ENCODE data around the gene NAT14. TPM values are rescaled to one million over a fixed set of nuclear protein-coding genes. Genes with fewer than 3 reads are reported as not detected.

NAT14 gene
- total and polyA plus RNA-seq, 2 donors (not counting 3 experiments of a cell fraction or from before 2014, with no cell fraction given) = 39.1 to 44.7 TPM

DNA sequence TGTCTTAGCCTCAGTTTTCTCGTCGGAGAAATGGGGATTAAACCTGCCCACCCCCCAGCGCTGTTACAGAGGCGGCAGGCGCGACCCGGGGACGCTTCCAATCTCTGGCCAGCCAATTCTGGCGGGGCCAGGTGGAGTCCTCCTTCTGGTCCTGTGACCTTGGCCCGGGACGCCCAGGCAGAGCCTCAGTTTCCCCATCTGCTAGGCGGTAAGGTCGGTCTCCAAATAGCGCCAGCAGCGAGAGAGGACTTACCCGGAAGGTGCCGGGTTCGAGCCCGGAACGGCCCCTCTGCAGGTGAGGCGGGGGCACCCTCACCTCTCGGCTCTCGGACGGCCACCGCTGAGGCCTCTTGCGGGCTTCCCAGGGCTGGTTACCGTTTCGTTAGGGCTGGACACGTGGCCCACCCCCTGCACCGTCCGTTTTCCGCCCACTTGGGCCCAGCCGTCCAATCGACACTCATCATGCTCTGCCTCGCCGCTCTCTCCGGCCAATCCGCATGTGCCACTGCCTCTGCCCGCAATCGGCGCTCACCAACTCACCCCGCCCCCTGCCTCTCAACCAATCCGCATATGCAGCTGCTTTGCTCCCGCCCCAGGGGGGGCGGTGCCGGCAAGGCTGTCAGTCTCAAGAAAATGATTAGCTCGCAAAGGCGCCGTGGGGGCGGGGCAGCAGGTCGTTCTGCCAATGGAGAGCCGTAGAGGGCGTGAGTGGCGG, 23.6 kb upstream of the NAT14 start, which contains the start of gene ISOC2:
ISOC2 (minus strand) TSS at position 384 of the 715 bp plus-strand sequence. CDS start 5,156 bp downstream, outside the sequence.
- ChIA-PET POLR2A (interaction anchor here (1.0 to 1.1 kb wide), 3 partner anchors 15 to 54 kb away, joined by 4 to 6 read pairs (median 4); partner anchors contain the start of genes UBE2S and ZNF628), CTCF (interaction anchor here (0.6 to 1.5 kb wide), 7 partner anchors 8 to 325 kb away, joined by 3 to 21 read pairs (median 4); no protein-coding TSS in a partner anchor)
- intact Hi-C loops (cut with micrococcal nuclease) (loop anchor here (1.0 to 5.0 kb wide), 5 partner anchors 15 to 163 kb away; partner anchors contain the start of genes RPL28, TMEM238, ZNF628 and ZNF784), dilution Hi-C loops (cut with MboI; ENCODE audit: extremely low pct_ligation_motif_present, low sequenced_read_pairs) (no loop called here)
- FAIRE-seq = peak; percentile 99
- peak within 1 kb of the TSS; percentile 84 for H3K4me2 ChIP-seq (ENCODE audit: insufficient read depth, low read length)
- no peaks in the 10 kb centered on the region for H3K9me3 ChIP-seq (replicated peaks; ENCODE audit: control insufficient read depth, insufficient read depth, low read length)
- peak within 1 kb of the TSS; percentile 81 for H3K9ac ChIP-seq (replicated peaks; ENCODE audit: extremely low read depth, insufficient read depth, low read length)
- no peaks in the 10 kb centered on the region for H3K36me3 ChIP-seq (ENCODE audit: control insufficient read depth in 2 of 2, extremely low read depth in 1 of 2, insufficient read depth in 2 of 2, low read length in 2 of 2)
- peak within 1 kb of the TSS; percentile 63 for H3K27ac ChIP-seq (ENCODE audit: insufficient read depth, low read depth, low read length)
- no peaks in the 10 kb centered on the region for H4K20me1 ChIP-seq (replicated peaks; ENCODE audit: control insufficient read depth, extremely low read depth, insufficient read depth, low read length)
- peaks cover 13% of the 10 kb centered on the region for H3K4me1 ChIP-seq (ENCODE audit: control insufficient read depth, extremely low read depth, insufficient read depth, low read length)
- peak; percentile 100 for DNase-seq (ENCODE audit: low read depth, low spot score)
- TF ChIP-seq JUN (IDR thresholded peaks at IDR 0.05; ENCODE audit: borderline replicate concordance, insufficient read depth, insufficient read length, low read depth) = no peak
- TF ChIP-seq, protein P1, sequence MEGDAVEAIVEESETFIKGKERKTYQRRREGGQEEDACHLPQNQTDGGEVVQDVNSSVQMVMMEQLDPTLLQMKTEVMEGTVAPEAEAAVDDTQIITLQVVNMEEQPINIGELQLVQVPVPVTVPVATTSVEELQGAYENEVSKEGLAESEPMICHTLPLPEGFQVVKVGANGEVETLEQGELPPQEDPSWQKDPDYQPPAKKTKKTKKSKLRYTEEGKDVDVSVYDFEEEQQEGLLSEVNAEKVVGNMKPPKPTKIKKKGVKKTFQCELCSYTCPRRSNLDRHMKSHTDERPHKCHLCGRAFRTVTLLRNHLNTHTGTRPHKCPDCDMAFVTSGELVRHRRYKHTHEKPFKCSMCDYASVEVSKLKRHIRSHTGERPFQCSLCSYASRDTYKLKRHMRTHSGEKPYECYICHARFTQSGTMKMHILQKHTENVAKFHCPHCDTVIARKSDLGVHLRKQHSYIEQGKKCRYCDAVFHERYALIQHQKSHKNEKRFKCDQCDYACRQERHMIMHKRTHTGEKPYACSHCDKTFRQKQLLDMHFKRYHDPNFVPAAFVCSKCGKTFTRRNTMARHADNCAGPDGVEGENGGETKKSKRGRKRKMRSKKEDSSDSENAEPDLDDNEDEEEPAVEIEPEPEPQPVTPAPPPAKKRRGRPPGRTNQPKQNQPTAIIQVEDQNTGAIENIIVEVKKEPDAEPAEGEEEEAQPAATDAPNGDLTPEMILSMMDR (IDR thresholded peaks at IDR 0.05; ENCODE audit: extremely low read depth in 1 of 2, insufficient read depth in 1 of 2, low read depth in 1 of 2, low read length in 2 of 2) = no peak
- no peak for TF ChIP-seq EZH2 (IDR thresholded peaks at IDR 0.05; ENCODE audit: borderline replicate concordance, low read depth, low read length, severe bottlenecking)
- TF ChIP-seq, protein P2, sequence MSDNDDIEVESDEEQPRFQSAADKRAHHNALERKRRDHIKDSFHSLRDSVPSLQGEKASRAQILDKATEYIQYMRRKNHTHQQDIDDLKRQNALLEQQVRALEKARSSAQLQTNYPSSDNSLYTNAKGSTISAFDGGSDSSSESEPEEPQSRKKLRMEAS (IDR thresholded peaks at IDR 0.05; ENCODE audit: insufficient read depth, insufficient read length) = peak; percentile 95
- TF ChIP-seq FOS (IDR thresholded peaks at IDR 0.05; ENCODE audit: borderline replicate concordance, insufficient read depth, low read length) = no peak
- TF ChIP-seq GATA2 (IDR thresholded peaks at IDR 0.05; ENCODE audit: insufficient read depth, insufficient read length, low read depth, low read length) = no peak
- TF ChIP-seq MYC (IDR thresholded peaks at IDR 0.05; ENCODE audit: low read depth, low read length) = peak; percentile 37
- H3K4me3 ChIP-seq (replicated peaks in 1 of 3; ENCODE audit: insufficient read depth in 1 of 3, low read depth in 1 of 3, low read length in 3 of 3) = peak within 1 kb of the TSS; percentile 39 to 95 (median 70)
- H3K27me3 ChIP-seq (ENCODE audit: control insufficient read depth in 2 of 2, insufficient read depth in 2 of 2, low read length in 2 of 2) = no peaks in the 10 kb centered on the region
- TSS peak; percentile 86 for BruUV-seq (replicated peaks)
- no peaks in the 10 kb centered on the region for H3K79me2 ChIP-seq (ENCODE audit: control insufficient read depth, insufficient read depth, low read length)
- no peaks in the 10 kb centered on the region for H3K9me1 ChIP-seq (replicated peaks; ENCODE audit: control insufficient read depth, extremely low read depth, insufficient read depth, low read length)
- H2AFZ ChIP-seq (ENCODE audit: low read depth, low read length) = peak within 1 kb of the TSS; percentile 69
